ENCODE measurements around the gene TUBB4A.

Gene TUBB4A

GRCh38 chr19:6452223-6452614 lies 49.9 kb downstream of the TUBB4A start:
- H3K4me3 ChIP-seq (ENCODE audit: low read depth, low read length, poor library complexity, severe bottlenecking): no peak overlapping the region
- H3K79me2 ChIP-seq (ENCODE audit: insufficient read depth, low read length): no peaks in the 10 kb centered on the region
- H3K27ac ChIP-seq (ENCODE audit: low read depth, low read length, poor library complexity, severe bottlenecking): no peak overlapping the region
- no peak overlapping the region for H3K4me2 ChIP-seq (ENCODE audit: low read length)
- no peaks in the 10 kb centered on the region for H3K9me2 ChIP-seq (ENCODE audit: low read depth, low read length)
- H3K27me3 ChIP-seq (ENCODE audit: insufficient read depth, low read length): no peaks in the 10 kb centered on the region
- TF ChIP-seq EZH2 (IDR thresholded peaks at IDR 0.05; ENCODE audit: borderline replicate concordance, low read length) (no peak), CTCF (IDR thresholded peaks at IDR 0.05; ENCODE audit: low read length) (no peak)
- H2AFZ ChIP-seq (ENCODE audit: low read length): no peak overlapping the region
- peaks cover 15% of the 10 kb centered on the region for H3K9me3 ChIP-seq (ENCODE audit: low read length)
- no peaks in the 10 kb centered on the region for H3F3A ChIP-seq (ENCODE audit: insufficient read depth, low read length)
- no peaks in the 10 kb centered on the region for H3K4me1 ChIP-seq (ENCODE audit: insufficient read depth, low read length, severe bottlenecking)
- H3K36me3 ChIP-seq (ENCODE audit: insufficient read depth, low read length): peaks cover 70% of the 10 kb centered on the region
- H3K9ac ChIP-seq (ENCODE audit: low read length): no peak overlapping the region
- no peaks in the 10 kb centered on the region for H4K20me1 ChIP-seq (ENCODE audit: insufficient read depth, low read length)

- Histone ChIP-seq H3K9ac (ENCODE audit: low read length) (no peak overlapping the region), H3K9me3 (ENCODE audit: low read length) (peaks cover 15% of the 10 kb centered on the region), H3K4me2 (ENCODE audit: low read length) (no peak overlapping the region), H3F3A (ENCODE audit: insufficient read depth, low read length) (no peaks in the 10 kb centered on the region), H3K4me3 (ENCODE audit: low read depth, low read length, poor library complexity, severe bottlenecking) (no peak overlapping the region), H2AFZ (ENCODE audit: low read length) (no peak overlapping the region), H3K79me2 (ENCODE audit: insufficient read depth, low read length) (no peaks in the 10 kb centered on the region), H3K9me2 (ENCODE audit: low read depth, low read length) (no peaks in the 10 kb centered on the region), H3K27me3 (ENCODE audit: insufficient read depth, low read length) (no peaks in the 10 kb centered on the region), H3K36me3 (ENCODE audit: insufficient read depth, low read length) (peaks cover 67% of the 10 kb centered on the region), H3K4me1 (ENCODE audit: insufficient read depth, low read length, severe bottlenecking) (no peaks in the 10 kb centered on the region), H3K27ac (ENCODE audit: low read depth, low read length, poor library complexity, severe bottlenecking) (no peak overlapping the region), H4K20me1 (ENCODE audit: insufficient read depth, low read length) (no peaks in the 10 kb centered on the region)
- TF ChIP-seq CTCF (IDR thresholded peaks at IDR 0.05; ENCODE audit: low read length): no peak
- TF ChIP-seq EZH2 (IDR thresholded peaks at IDR 0.05; ENCODE audit: borderline replicate concordance, low read length): no peak
Measured at GRCh38 chr19:6451583-6452222, 50.4 kb downstream of the TUBB4A start.

- H3K4me3 ChIP-seq (ENCODE audit: low read depth, low read length, poor library complexity, severe bottlenecking): no peak overlapping the region
- peaks cover 67% of the 10 kb centered on the region for H3K36me3 ChIP-seq (ENCODE audit: insufficient read depth, low read length)
- H3F3A ChIP-seq (ENCODE audit: insufficient read depth, low read length): no peaks in the 10 kb centered on the region
- H3K4me2 ChIP-seq (ENCODE audit: low read length): no peak overlapping the region
- no peak overlapping the region for H3K9ac ChIP-seq (ENCODE audit: low read length)
- H3K4me1 ChIP-seq (ENCODE audit: insufficient read depth, low read length, severe bottlenecking): no peaks in the 10 kb centered on the region
- H3K79me2 ChIP-seq (ENCODE audit: insufficient read depth, low read length): no peaks in the 10 kb centered on the region
- H3K9me2 ChIP-seq (ENCODE audit: low read depth, low read length): no peaks in the 10 kb centered on the region
- H3K9me3 ChIP-seq (ENCODE audit: low read length): peaks cover 15% of the 10 kb centered on the region
- H3K27me3 ChIP-seq (ENCODE audit: insufficient read depth, low read length): no peaks in the 10 kb centered on the region
- no peak overlapping the region for H2AFZ ChIP-seq (ENCODE audit: low read length)
- H4K20me1 ChIP-seq (ENCODE audit: insufficient read depth, low read length): no peaks in the 10 kb centered on the region
- H3K27ac ChIP-seq (ENCODE audit: low read depth, low read length, poor library complexity, severe bottlenecking): no peak overlapping the region
- TF ChIP-seq EZH2 (IDR thresholded peaks at IDR 0.05; ENCODE audit: borderline replicate concordance, low read length) (no peak), CTCF (IDR thresholded peaks at IDR 0.05; ENCODE audit: low read length) (no peak)
Measured at GRCh38 chr19:6450166-6450565, 51.9 kb downstream of the TUBB4A start.
